Kidney (tissue), 14 donors: ENCODE measurements around the gene CLIP4. TPM values are rescaled to one million over a fixed set of nuclear protein-coding genes. Genes with fewer than 3 reads are reported as not detected.

ENCODE experiments used
- DNase-seq, 5 donors: peaks; one replicate each; pipeline ENCODE4 v3.0.0-alpha.2; 2013 to 2020
- FAIRE-seq: peaks from 2 replicates; lab custom pipeline; 2012; peaks lifted over from hg19 to GRCh38; lab: Jason Lieb, UNC
- H3K27ac ChIP-seq, 2 donors: one replicate each; pipeline ENCODE4 v1.7.0; 2013; ENCODE audit warnings: low read depth in 2 of 2, low read length in 2 of 2, inconsistent platforms in 1 of 2
- H3K27me3 ChIP-seq: one replicate; pipeline ENCODE4 v1.7.1; 2013; ENCODE audit warnings: low read length, inconsistent platforms; ENCODE audit not compliant: control insufficient read depth, insufficient read depth
- H3K36me3 ChIP-seq, 3 donors: one replicate each; pipeline versions ENCODE4 v1.7.0 to v1.7.1; 2013; ENCODE audit warnings: low read length in 3 of 3, control low read depth in 1 of 3, inconsistent platforms in 1 of 3; ENCODE audit not compliant: insufficient read depth in 3 of 3, control insufficient read depth in 2 of 3
- H3K4me1 ChIP-seq, 3 donors: one replicate each; pipeline versions ENCODE4 v1.7.0 to v1.7.1; 2013; ENCODE audit warnings: low read length in 3 of 3, inconsistent platforms in 1 of 3, low read depth in 1 of 3; ENCODE audit not compliant: control insufficient read depth in 2 of 3, insufficient read depth in 2 of 3
- H3K4me3 ChIP-seq, 3 donors: one replicate each; pipeline versions ENCODE4 v1.7.0 to v1.8.1; 2013; ENCODE audit warnings: low read length in 3 of 3, control low read depth in 1 of 3, inconsistent platforms in 1 of 3
- H3K9ac ChIP-seq, 3 donors: one replicate each; pipeline versions ENCODE4 v1.7.0 to v1.7.1; 2013; ENCODE audit warnings: low read length in 3 of 3, control low read depth in 1 of 3, inconsistent platforms in 1 of 3
- H3K9me3 ChIP-seq, 3 donors: one replicate each; pipeline versions ENCODE4 v1.7.0 to v1.7.1; 2013; ENCODE audit warnings: low read length in 3 of 3, control low read depth in 1 of 3, inconsistent platforms in 1 of 3; ENCODE audit not compliant: control insufficient read depth in 2 of 3, insufficient read depth in 1 of 3
- CTCF ChIP-seq: IDR thresholded peaks from 3 replicates; pipeline ENCODE4 v1.5.1; 2012; ENCODE audit warnings: mild to moderate bottlenecking, moderate library complexity, borderline replicate concordance; ENCODE audit not compliant: insufficient read depth; ENCODE audit errors: extremely low read depth
- intact Hi-C: fragments of 100-400 bp; cut with DNase I; formaldehyde crosslinking; loops from one replicate; pipeline ENCODE4 v1.11.1; 2022
- polyA plus RNA-seq: library from polyadenylated mRNA; stranded (reverse); fragments of 350-450 nt; fragmentation: Illumina TruSeq; extraction: RNeasy Lipid Tissue Mini Kit (QIAGEN cat#74804); gene quantifications from one replicate; pipeline ENCODE4 v1.2.3, GENCODE V29; 2014; ENCODE audit warnings: low read depth, low replicate concordance; ENCODE audit not compliant: insufficient read depth
- total RNA-seq: library from RNA; stranded (reverse); fragmentation: NEBNext Ultra II Directional; extraction: Animal tissue kit (Norgen Biotek cat#: 25700); gene quantifications from one replicate; pipeline ENCODE4 v1.2.1, GENCODE V29; 2021
- donor health status: control.
- donor health status: control.
- donor health status: control.
- donor health status: control.
- donor health status: control.
- donor health status: DM: yes; HTN: yes; CAD: no.
- donor health status: Normal renal cell carcinoma (clear cell type).

The CLIP4 gene
- total and polyA plus RNA-seq, 2 donors from 2014 or later: 7.8 to 18.1 TPM

DNA sequence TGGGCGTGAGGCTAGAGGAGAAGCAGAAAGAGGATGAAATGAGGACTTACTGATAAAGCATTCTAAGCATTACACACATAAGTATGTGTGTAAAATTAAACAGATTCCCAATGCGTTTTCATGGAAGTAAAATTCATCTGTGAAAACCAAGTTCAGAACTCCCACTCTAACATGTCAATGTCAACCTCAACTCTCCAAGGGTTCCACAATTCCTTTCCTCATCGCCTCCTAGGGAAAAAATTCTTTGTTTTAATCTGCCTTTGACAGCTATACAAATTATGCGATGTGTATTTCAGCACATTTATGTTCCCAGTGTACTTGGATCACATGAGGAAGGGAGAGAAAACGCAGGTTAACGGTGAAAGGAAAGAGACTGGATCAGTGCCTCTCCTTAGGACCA is 76.6 kb downstream of the CLIP4 start:
- DNase-seq (no peak), FAIRE-seq (no peak)
- H3K27me3 ChIP-seq: no peaks in the 10 kb centered on the region
- H3K9me3 ChIP-seq: no peaks in the 10 kb centered on the region
- H3K4me3 ChIP-seq: no peak overlapping the region
- intact Hi-C loops: no loop called here
- no peak for TF ChIP-seq CTCF
- no peak overlapping the region for H3K27ac ChIP-seq
- no peak overlapping the region for H3K9ac ChIP-seq
- no peaks in the 10 kb centered on the region for H3K4me1 ChIP-seq
- H3K36me3 ChIP-seq: no peaks in the 10 kb centered on the region

DNA sequence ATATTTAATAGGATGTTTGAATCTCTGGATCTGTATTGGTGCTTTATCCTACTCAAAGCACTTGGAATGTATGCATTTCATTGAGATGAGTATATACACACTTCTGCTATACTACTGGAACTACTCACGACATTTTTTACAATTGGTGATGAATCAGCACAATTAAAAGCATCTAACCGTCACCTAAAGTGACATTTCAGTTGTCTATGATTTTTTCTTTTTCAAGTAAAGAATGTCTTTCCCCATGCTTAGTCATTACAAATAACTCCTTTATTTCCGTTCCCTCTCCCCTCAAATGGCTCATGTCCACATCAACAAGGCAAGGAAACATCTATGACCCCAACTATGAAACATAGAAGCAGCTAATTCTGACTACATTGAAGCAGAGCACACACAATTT is 77.3 kb downstream of the CLIP4 start:
- no peak for DNase-seq
- no peaks in the 10 kb centered on the region for H3K27me3 ChIP-seq
- H3K9ac ChIP-seq: no peak overlapping the region
- intact Hi-C loops: no loop called here
- TF ChIP-seq CTCF: no peak
- no peak overlapping the region for H3K27ac ChIP-seq
- H3K4me1 ChIP-seq: no peaks in the 10 kb centered on the region
- FAIRE-seq: no peak
- H3K36me3 ChIP-seq: no peaks in the 10 kb centered on the region
- no peaks in the 10 kb centered on the region for H3K9me3 ChIP-seq
- H3K4me3 ChIP-seq: no peak overlapping the region

GRCh38 chr2:29193111-29193510 is 77.9 kb downstream of the CLIP4 start:
- intact Hi-C loops: no loop called here
- no peak overlapping the region for H3K27ac ChIP-seq
- no peak overlapping the region for H3K9ac ChIP-seq
- FAIRE-seq (no peak), DNase-seq (no peak)
- no peaks in the 10 kb centered on the region for H3K9me3 ChIP-seq
- no peaks in the 10 kb centered on the region for H3K27me3 ChIP-seq
- no peaks in the 10 kb centered on the region for H3K4me1 ChIP-seq
- H3K36me3 ChIP-seq: no peaks in the 10 kb centered on the region
- no peak for TF ChIP-seq CTCF
- no peak overlapping the region for H3K4me3 ChIP-seq

DNA sequence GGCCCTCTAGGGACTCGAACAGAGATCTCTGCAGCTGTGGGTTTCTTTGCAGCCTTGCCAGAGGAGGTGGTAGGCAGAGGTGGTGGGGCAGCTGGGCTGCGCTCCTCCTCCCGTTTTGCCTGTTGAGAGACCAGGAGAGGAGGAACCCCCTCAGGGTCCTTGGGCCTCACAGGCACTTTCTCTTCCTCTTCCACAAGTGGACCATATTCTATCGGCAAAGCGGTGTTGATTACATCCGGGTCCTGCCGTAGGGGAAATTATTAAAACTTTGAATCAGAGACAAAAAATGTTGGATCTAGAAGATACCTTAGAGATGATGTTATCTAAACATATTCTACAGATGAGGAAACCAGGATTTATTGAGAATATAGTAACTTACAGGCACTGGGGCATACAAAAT is 78.5 kb downstream of the CLIP4 start:
- Histone ChIP-seq H3K4me1 (no peaks in the 10 kb centered on the region), H3K27me3 (no peaks in the 10 kb centered on the region), H3K27ac (no peak overlapping the region), H3K9me3 (no peaks in the 10 kb centered on the region), H3K36me3 (no peaks in the 10 kb centered on the region), H3K4me3 (no peak overlapping the region), H3K9ac (no peak overlapping the region)
- intact Hi-C loops: no loop called here
- FAIRE-seq: no peak
- no peak for TF ChIP-seq CTCF
- DNase-seq: no peak
